OCI-LY1 (cell line): ENCODE data around the gene TYSND1.
A peak's percentile ranks its signal among the peaks of the same experiment; 100 is the strongest.

Experiments used
- H2AFZ ChIP-seq: fragments of 200-600 bp; sonication (generic), shearing (Covaris generic); 2 replicates; pipeline ENCODE4 v1.6.0; 2014; ENCODE audit warnings: antibody characterized with exemption, mild to moderate bottlenecking, low read length
- H3F3A ChIP-seq: fragments of 200-600 bp; sonication (generic), shearing (Covaris generic); 2 replicates; pipeline ENCODE4 v1.6.0; 2014; ENCODE audit warnings: mild to moderate bottlenecking, antibody characterized with exemption, low read length, moderate library complexity; ENCODE audit not compliant: insufficient read depth
- H3K27ac ChIP-seq: fragments of 200-600 bp; sonication (generic); 2 replicates; pipeline ENCODE4 v1.5.1; 2014; ENCODE audit warnings: low read length, mixed run types, mild to moderate bottlenecking, low read depth; ENCODE audit not compliant: poor library complexity, severe bottlenecking
- H3K27me3 ChIP-seq: fragments of 200-600 bp; sonication (generic); 2 replicates; pipeline ENCODE4 v1.6.0; 2014; ENCODE audit warnings: antibody characterized with exemption, mild to moderate bottlenecking, low read length, moderate library complexity; ENCODE audit not compliant: insufficient read depth
- H3K36me3 ChIP-seq: fragments of 200-600 bp; sonication (generic); 2 replicates; pipeline ENCODE4 v1.6.1; 2014; ENCODE audit warnings: mild to moderate bottlenecking, antibody characterized with exemption, low read length, moderate library complexity, mixed read lengths; ENCODE audit not compliant: insufficient read depth
- H3K4me1 ChIP-seq: fragments of 200-600 bp; sonication (generic); 2 replicates; pipeline ENCODE4 v1.5.1; 2014; ENCODE audit warnings: mild to moderate bottlenecking, low read length, moderate library complexity; ENCODE audit not compliant: insufficient read depth, severe bottlenecking
- H3K4me2 ChIP-seq: fragments of 200-600 bp; sonication (generic), shearing (Covaris generic); 2 replicates; pipeline ENCODE4 v1.6.1; 2014; ENCODE audit warnings: low read length
- H3K4me3 ChIP-seq: fragments of 200-600 bp; sonication (generic); 2 replicates; pipeline ENCODE4 v1.5.1; 2014; ENCODE audit warnings: low read length, low read depth, mild to moderate bottlenecking, mixed read lengths; ENCODE audit not compliant: poor library complexity, severe bottlenecking
- H3K79me2 ChIP-seq: fragments of 200-600 bp; shearing (Covaris generic); 2 replicates; pipeline ENCODE4 v1.6.1; 2016; ENCODE audit warnings: mixed run types, low read length, mixed read lengths; ENCODE audit not compliant: insufficient read depth
- H3K9ac ChIP-seq: fragments of 200-600 bp; sonication (generic), shearing (Covaris generic); 2 replicates; pipeline ENCODE4 v1.6.1; 2014; ENCODE audit warnings: mild to moderate bottlenecking, low read length, mixed read lengths
- H3K9me2 ChIP-seq: fragments of 200-600 bp; sonication (generic), shearing (Covaris generic); 2 replicates; pipeline ENCODE4 v1.6.1; 2014; ENCODE audit warnings: low read depth, mild to moderate bottlenecking, low read length, mixed read lengths
- H3K9me3 ChIP-seq: fragments of 200-600 bp; shearing (Covaris generic); 2 replicates; pipeline ENCODE4 v1.6.1; 2014; ENCODE audit warnings: low read length, mixed read lengths
- H4K20me1 ChIP-seq: fragments of 200-600 bp; sonication (generic), shearing (Covaris generic); 2 replicates; pipeline ENCODE4 v1.6.0; 2016; ENCODE audit warnings: mild to moderate bottlenecking, low read length; ENCODE audit not compliant: insufficient read depth
- CTCF ChIP-seq: fragments of 200-600 bp; sonication (generic), shearing (Covaris generic); IDR thresholded peaks from 2 replicates; pipeline ENCODE4 v1.5.1; 2017; ENCODE audit warnings: mild to moderate bottlenecking, antibody characterized with exemption, low read length, moderate library complexity, mixed read lengths
- EZH2 ChIP-seq: fragments of 200-600 bp; sonication (generic), shearing (Covaris generic); IDR thresholded peaks from 2 replicates; pipeline ENCODE4 v1.8.0; 2017; ENCODE audit warnings: borderline replicate concordance, mixed run types, mild to moderate bottlenecking, antibody characterized with exemption, low read length, moderate library complexity, mixed read lengths

Gene TYSND1

GRCh38 chr10:70146489-70147258 is at the start of gene TYSND1:
Gene TYSND1, minus strand, starts transcription at chr10:70146700. Its CDS starts 114 bp downstream, at chr10:70146586.
- H3F3A ChIP-seq = 0 out of 2 replicates have a peak, but pooled peaks cover 3% of the 10 kb centered on the region
- H3K4me2 ChIP-seq = peak within 1 kb of the TSS; percentile 71
- no peaks in the 10 kb centered on the region for H3K9me3 ChIP-seq
- peak within 1 kb of the TSS; percentile 79 for H3K4me3 ChIP-seq
- H3K9me2 ChIP-seq = no peaks in the 10 kb centered on the region
- no peak within 1 kb of the TSS for H2AFZ ChIP-seq
- peaks cover 24% of the 10 kb centered on the region for H3K4me1 ChIP-seq
- H3K27me3 ChIP-seq = no peaks in the 10 kb centered on the region
- H3K79me2 ChIP-seq = no peaks in the 10 kb centered on the region
- peak within 1 kb of the TSS; percentile 95 for H3K9ac ChIP-seq
- H3K27ac ChIP-seq = peak within 1 kb of the TSS; percentile 72
- H3K36me3 ChIP-seq = peaks cover 22% of the 10 kb centered on the region
- no peak for TF ChIP-seq EZH2
- peak; percentile 69 for TF ChIP-seq CTCF
- no peaks in the 10 kb centered on the region for H4K20me1 ChIP-seq

GRCh38 chr10:70193391-70193844 is 46.9 kb upstream of the TYSND1 start:
- no peak for TF ChIP-seq EZH2
- no peak for TF ChIP-seq CTCF
- H3K79me2 ChIP-seq = no peaks in the 10 kb centered on the region
- no peak overlapping the region for H3K9ac ChIP-seq
- no peaks in the 10 kb centered on the region for H4K20me1 ChIP-seq
- no peak overlapping the region for H3K4me2 ChIP-seq
- no peak overlapping the region for H3K4me3 ChIP-seq
- H2AFZ ChIP-seq = no peak overlapping the region
- no peaks in the 10 kb centered on the region for H3K4me1 ChIP-seq
- no peaks in the 10 kb centered on the region for H3F3A ChIP-seq
- H3K9me3 ChIP-seq = no peaks in the 10 kb centered on the region
- peaks cover 14% of the 10 kb centered on the region for H3K36me3 ChIP-seq
- no peaks in the 10 kb centered on the region for H3K9me2 ChIP-seq
- no peaks in the 10 kb centered on the region for H3K27me3 ChIP-seq
- H3K27ac ChIP-seq = no peak overlapping the region

GRCh38 chr10:70192326-70192968 is 45.9 kb upstream of the TYSND1 start:
- no peaks in the 10 kb centered on the region for H3F3A ChIP-seq
- TF ChIP-seq CTCF (no peak), EZH2 (no peak)
- H3K27me3 ChIP-seq = no peaks in the 10 kb centered on the region
- no peaks in the 10 kb centered on the region for H4K20me1 ChIP-seq
- H3K4me2 ChIP-seq = no peak overlapping the region
- no peak overlapping the region for H3K27ac ChIP-seq
- H3K9me2 ChIP-seq = no peaks in the 10 kb centered on the region
- H3K4me3 ChIP-seq = no peak overlapping the region
- H3K36me3 ChIP-seq = peaks cover 6% of the 10 kb centered on the region
- H3K9ac ChIP-seq = no peak overlapping the region
- no peaks in the 10 kb centered on the region for H3K9me3 ChIP-seq
- H3K79me2 ChIP-seq = no peaks in the 10 kb centered on the region
- no peak overlapping the region for H2AFZ ChIP-seq
- H3K4me1 ChIP-seq = no peaks in the 10 kb centered on the region
